Measurements from ENCODE around the gene GFRA3.

The GFRA3 gene

DNA sequence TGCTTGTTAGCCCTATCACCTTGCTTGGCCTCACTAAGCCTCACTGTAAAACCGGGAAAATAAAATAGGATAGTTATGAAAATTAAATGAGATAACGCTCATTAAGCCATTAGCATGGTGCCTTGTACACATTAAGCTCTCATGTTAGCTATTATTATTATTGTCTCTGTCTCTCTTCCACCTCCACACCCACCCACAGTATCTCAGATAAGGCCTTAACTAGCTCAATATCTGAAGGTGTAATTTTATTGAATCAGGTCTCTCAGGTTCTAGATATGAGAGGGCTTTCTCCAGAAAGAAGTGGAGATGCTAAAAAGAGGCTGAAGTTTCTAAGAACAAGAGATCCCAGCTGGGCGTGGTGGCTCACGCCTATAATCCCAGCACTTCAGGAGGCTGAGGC, 27.6 kb downstream of the GFRA3 start:
- Histone ChIP-seq H3K9me3 (ENCODE audit: insufficient read depth, low read length, severe bottlenecking) (no peaks in the 10 kb centered on the region), H4K20me1 (ENCODE audit: insufficient read depth, low read length) (no peaks in the 10 kb centered on the region), H3K79me2 (ENCODE audit: insufficient read depth, low read length) (no peaks in the 10 kb centered on the region), H2AFZ (ENCODE audit: low read depth, low read length) (no peak overlapping the region), H3K27ac (ENCODE audit: low read length) (no peak overlapping the region), H3K4me1 (ENCODE audit: insufficient read depth, low read length) (no peaks in the 10 kb centered on the region), H3K4me3 (ENCODE audit: low read depth in 1 of 2, low read length in 2 of 2) (no peak overlapping the region), H3K36me3 (ENCODE audit: insufficient read depth, low read length) (no peaks in the 10 kb centered on the region), H3K27me3 (ENCODE audit: insufficient read depth, low read length, poor library complexity) (peaks cover 3% of the 10 kb centered on the region), H3K9ac (ENCODE audit: low read depth, low read length) (no peak overlapping the region), H3K4me2 (ENCODE audit: insufficient read depth, low read length) (no peak overlapping the region)
- ATAC-seq (ENCODE audit: insufficient read depth, low read depth) (no peak), DNase-seq (no peak)
- TF ChIP-seq, protein P1, sequence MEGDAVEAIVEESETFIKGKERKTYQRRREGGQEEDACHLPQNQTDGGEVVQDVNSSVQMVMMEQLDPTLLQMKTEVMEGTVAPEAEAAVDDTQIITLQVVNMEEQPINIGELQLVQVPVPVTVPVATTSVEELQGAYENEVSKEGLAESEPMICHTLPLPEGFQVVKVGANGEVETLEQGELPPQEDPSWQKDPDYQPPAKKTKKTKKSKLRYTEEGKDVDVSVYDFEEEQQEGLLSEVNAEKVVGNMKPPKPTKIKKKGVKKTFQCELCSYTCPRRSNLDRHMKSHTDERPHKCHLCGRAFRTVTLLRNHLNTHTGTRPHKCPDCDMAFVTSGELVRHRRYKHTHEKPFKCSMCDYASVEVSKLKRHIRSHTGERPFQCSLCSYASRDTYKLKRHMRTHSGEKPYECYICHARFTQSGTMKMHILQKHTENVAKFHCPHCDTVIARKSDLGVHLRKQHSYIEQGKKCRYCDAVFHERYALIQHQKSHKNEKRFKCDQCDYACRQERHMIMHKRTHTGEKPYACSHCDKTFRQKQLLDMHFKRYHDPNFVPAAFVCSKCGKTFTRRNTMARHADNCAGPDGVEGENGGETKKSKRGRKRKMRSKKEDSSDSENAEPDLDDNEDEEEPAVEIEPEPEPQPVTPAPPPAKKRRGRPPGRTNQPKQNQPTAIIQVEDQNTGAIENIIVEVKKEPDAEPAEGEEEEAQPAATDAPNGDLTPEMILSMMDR (IDR thresholded peaks at IDR 0.05; ENCODE audit: borderline replicate concordance, extremely low read depth, low read length, poor library complexity, severe bottlenecking) = no peak
- no peak for TF ChIP-seq EZH2 (IDR thresholded peaks at IDR 0.05; ENCODE audit: borderline replicate concordance, low read depth, low read length, severe bottlenecking)

DNA sequence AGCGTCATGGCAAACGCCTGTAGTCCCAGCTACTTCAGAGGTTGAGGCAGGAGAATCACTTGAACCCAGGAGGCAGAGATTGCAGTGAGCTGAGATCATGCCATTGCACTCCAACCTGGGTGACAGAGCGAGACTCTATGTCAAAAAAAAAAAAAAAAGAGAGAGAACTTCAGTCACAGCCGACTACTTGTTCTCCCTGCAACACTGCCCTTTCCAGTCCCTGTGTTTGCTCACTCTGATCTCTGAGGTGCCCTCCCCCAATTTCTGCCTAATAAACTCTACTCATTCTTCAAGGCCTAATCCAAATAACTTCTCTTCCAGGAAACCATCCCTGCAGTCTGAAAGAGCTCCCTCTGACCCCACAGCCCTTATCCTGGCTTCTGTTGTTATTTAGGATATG, 28.1 kb downstream of the GFRA3 start:
- Histone ChIP-seq H3K9ac (ENCODE audit: low read depth, low read length) (no peak overlapping the region), H3K4me3 (ENCODE audit: low read depth in 1 of 2, low read length in 2 of 2) (no peak overlapping the region)

DNA sequence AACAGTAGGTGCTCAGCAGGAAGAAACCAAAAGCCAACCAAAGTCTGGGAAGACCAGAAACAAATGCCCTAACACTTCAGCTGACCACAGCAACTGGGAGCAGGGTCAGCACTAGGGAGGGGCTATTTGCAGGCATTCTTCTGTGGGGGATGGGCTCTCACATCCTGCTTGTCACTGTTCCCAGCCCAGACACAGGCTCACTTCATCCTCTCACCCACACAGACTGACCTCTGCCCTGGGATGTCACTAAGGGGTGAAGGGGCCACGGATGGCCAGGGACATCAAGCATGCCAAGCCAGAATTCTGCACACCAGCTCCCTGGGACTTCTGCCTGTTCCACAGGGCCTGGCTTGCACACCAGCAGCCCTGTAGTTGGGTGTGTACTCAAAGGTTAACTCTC, 28.7 kb downstream of the GFRA3 start:
- Histone ChIP-seq H3K27ac (ENCODE audit: low read length) (no peak overlapping the region), H2AFZ (ENCODE audit: low read depth, low read length) (no peak overlapping the region), H3K4me2 (ENCODE audit: insufficient read depth, low read length) (no peak overlapping the region), H3K36me3 (ENCODE audit: insufficient read depth, low read length) (no peaks in the 10 kb centered on the region), H3K9me3 (ENCODE audit: insufficient read depth, low read length, severe bottlenecking) (no peaks in the 10 kb centered on the region), H3K9ac (ENCODE audit: low read depth, low read length) (no peak overlapping the region), H3K4me3 (ENCODE audit: low read depth in 1 of 2, low read length in 2 of 2) (no peak overlapping the region), H3K79me2 (ENCODE audit: insufficient read depth, low read length) (no peaks in the 10 kb centered on the region), H3K27me3 (ENCODE audit: insufficient read depth, low read length, poor library complexity) (peaks cover 5% of the 10 kb centered on the region), H4K20me1 (ENCODE audit: insufficient read depth, low read length) (no peaks in the 10 kb centered on the region), H3K4me1 (ENCODE audit: insufficient read depth, low read length) (peaks cover 2% of the 10 kb centered on the region; the same call in 1 of the 2 replicates)
- no peak for ATAC-seq (ENCODE audit: insufficient read depth, low read depth)
- TF ChIP-seq EZH2 (IDR thresholded peaks at IDR 0.05; ENCODE audit: borderline replicate concordance, low read depth, low read length, severe bottlenecking) = no peak
- TF ChIP-seq, protein P1 (IDR thresholded peaks at IDR 0.05; ENCODE audit: borderline replicate concordance, extremely low read depth, low read length, poor library complexity, severe bottlenecking) = no peak
- DNase-seq = no peak

More for the DNA sequence above, 28.1 kb downstream of the GFRA3 start:
- Histone ChIP-seq H3K79me2 (ENCODE audit: insufficient read depth, low read length) (no peaks in the 10 kb centered on the region), H3K27me3 (ENCODE audit: insufficient read depth, low read length, poor library complexity) (peaks cover 3% of the 10 kb centered on the region), H3K9me3 (ENCODE audit: insufficient read depth, low read length, severe bottlenecking) (no peaks in the 10 kb centered on the region), H4K20me1 (ENCODE audit: insufficient read depth, low read length) (no peaks in the 10 kb centered on the region), H3K4me1 (ENCODE audit: insufficient read depth, low read length) (no peaks in the 10 kb centered on the region), H3K4me2 (ENCODE audit: insufficient read depth, low read length) (no peak overlapping the region), H3K27ac (ENCODE audit: low read length) (no peak overlapping the region), H2AFZ (ENCODE audit: low read depth, low read length) (no peak overlapping the region), H3K36me3 (ENCODE audit: insufficient read depth, low read length) (no peaks in the 10 kb centered on the region)
- TF ChIP-seq, protein P1 (IDR thresholded peaks at IDR 0.05; ENCODE audit: borderline replicate concordance, extremely low read depth, low read length, poor library complexity, severe bottlenecking) = no peak
- no peak for TF ChIP-seq EZH2 (IDR thresholded peaks at IDR 0.05; ENCODE audit: borderline replicate concordance, low read depth, low read length, severe bottlenecking)
- DNase-seq (no peak), ATAC-seq (ENCODE audit: insufficient read depth, low read depth) (no peak)

DNA sequence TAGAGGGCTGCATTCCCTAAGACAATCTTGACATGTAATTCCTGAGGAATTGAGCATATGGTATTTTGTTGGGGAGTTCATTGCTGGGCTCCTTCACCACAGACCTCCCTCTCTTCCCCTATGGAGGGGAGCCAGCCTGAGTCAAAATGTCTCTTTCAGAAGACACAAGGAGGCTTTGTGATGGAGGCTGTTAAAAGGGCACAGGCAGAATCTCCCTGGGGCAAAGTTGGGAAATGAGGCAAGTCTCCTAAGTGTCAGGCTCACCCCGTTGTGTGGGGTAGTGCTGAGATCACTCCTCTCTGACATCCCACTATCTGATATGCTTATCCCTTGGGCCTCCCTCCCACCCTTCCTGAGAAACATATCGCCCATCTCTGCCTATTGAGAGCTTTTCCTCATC, 30.6 kb downstream of the GFRA3 start:
- DNase-seq = no peak
- TF ChIP-seq EZH2 (IDR thresholded peaks at IDR 0.05; ENCODE audit: borderline replicate concordance, low read depth, low read length, severe bottlenecking) = no peak
- TF ChIP-seq, protein P1 (IDR thresholded peaks at IDR 0.05; ENCODE audit: borderline replicate concordance, extremely low read depth, low read length, poor library complexity, severe bottlenecking) = no peak
- ATAC-seq (ENCODE audit: insufficient read depth, low read depth) = no peak
- Histone ChIP-seq H3K4me2 (ENCODE audit: insufficient read depth, low read length) (no peak overlapping the region), H3K4me1 (ENCODE audit: insufficient read depth, low read length) (peaks cover 5% of the 10 kb centered on the region; the same call in 1 of the 2 replicates), H3K79me2 (ENCODE audit: insufficient read depth, low read length) (no peaks in the 10 kb centered on the region), H3K36me3 (ENCODE audit: insufficient read depth, low read length) (no peaks in the 10 kb centered on the region), H3K4me3 (ENCODE audit: low read depth in 1 of 2, low read length in 2 of 2) (no peak overlapping the region), H2AFZ (ENCODE audit: low read depth, low read length) (no peak overlapping the region), H3K27me3 (ENCODE audit: insufficient read depth, low read length, poor library complexity) (peaks cover 9% of the 10 kb centered on the region), H4K20me1 (ENCODE audit: insufficient read depth, low read length) (no peaks in the 10 kb centered on the region), H3K9me3 (ENCODE audit: insufficient read depth, low read length, severe bottlenecking) (no peaks in the 10 kb centered on the region), H3K9ac (ENCODE audit: low read depth, low read length) (no peak overlapping the region), H3K27ac (ENCODE audit: low read length) (no peak overlapping the region)

All from DND-41 (cell line).